ENCODE data around the gene CPB2.

Gene CPB2

GRCh38 chr13:46097015-46097414, 7.8 kb downstream of the CPB2 start:
- DNase-seq = no peak

GRCh38 chr13:46094478-46094877, 10.4 kb downstream of the CPB2 start:
- DNase-seq = no peak

GRCh38 chr13:46088821-46089562, 15.8 kb downstream of the CPB2 start:
- no peak for DNase-seq

- DNase-seq = no peak
These were observed 17.4 kb downstream of the CPB2 start for GRCh38 chr13:46087481-46087880.

- no peak for DNase-seq
These were observed 17.8 kb downstream of the CPB2 start for GRCh38 chr13:46086985-46087384.

GRCh38 chr13:46086421-46086922, 18.4 kb downstream of the CPB2 start:
- no peak for DNase-seq

- no peak for DNase-seq
These were observed 19.1 kb downstream of the CPB2 start for GRCh38 chr13:46085737-46086136.

- DNase-seq = no peak
These were observed 22.5 kb downstream of the CPB2 start for GRCh38 chr13:46082324-46082723.

GRCh38 chr13:46079770-46080169, 25.1 kb downstream of the CPB2 start:
- no peak for DNase-seq

- no peak for DNase-seq
These were observed 27.6 kb downstream of the CPB2 start for GRCh38 chr13:46077265-46077664.

GRCh38 chr13:46076827-46077226, 28.0 kb downstream of the CPB2 start:
- no peak for DNase-seq

GRCh38 chr13:46075811-46076210, 29.0 kb downstream of the CPB2 start:
- DNase-seq = no peak

- no peak for DNase-seq
These were observed 33.1 kb downstream of the CPB2 start for GRCh38 chr13:46071590-46072249.

- DNase-seq = no peak
These were observed 41.5 kb downstream of the CPB2 start for GRCh38 chr13:46063292-46063691.

GRCh38 chr13:46062185-46062584, 42.6 kb downstream of the CPB2 start:
- DNase-seq = no peak

GRCh38 chr13:46059405-46059804, 45.4 kb downstream of the CPB2 start:
- DNase-seq = no peak

- DNase-seq = no peak
These were observed 46.6 kb downstream of the CPB2 start for GRCh38 chr13:46058268-46058667.

GRCh38 chr13:46057256-46058015, 47.4 kb downstream of the CPB2 start:
- no peak for DNase-seq

- no peak for DNase-seq
These were observed 51.4 kb downstream of the CPB2 start for GRCh38 chr13:46053162-46054012.

GRCh38 chr13:46052319-46053161, 52.3 kb downstream of the CPB2 start, which contains the start of gene ZC3H13:
ZC3H13 (minus strand) TSS chr13:46052746; CDS start chr13:46045507, 7,239 bp downstream.
- peak; percentile 89 for DNase-seq

- DNase-seq = no peak
These were observed 52.9 kb downstream of the CPB2 start for GRCh38 chr13:46051968-46052318.

GRCh38 chr13:46050771-46051170, 54.1 kb downstream of the CPB2 start:
- no peak for DNase-seq

Measured in activated effector memory CD4-positive, alpha-beta T cell treated with Interleukin-2 at 50 U/mL for 16 hours (primary cell).